GM12801 (cell line): ENCODE data around the gene ERVW-1.

Experiments used
- CTCF ChIP-seq: IDR thresholded peaks from one replicate; pipeline ENCODE4 v1.5.1; 2011; ENCODE audit warnings: control low read depth; ENCODE audit not compliant: insufficient read length; ENCODE audit errors: extremely low read depth

ERVW-1 gene

GRCh38 chr7:92423710-92424131 lies 54.0 kb downstream of the ERVW-1 start:
- no peak for TF ChIP-seq CTCF

- TF ChIP-seq CTCF = no peak
These were observed 54.8 kb downstream of the ERVW-1 start for GRCh38 chr7:92422926-92423325.

GRCh38 chr7:92421676-92422435 lies 55.9 kb downstream of the ERVW-1 start:
- no peak for TF ChIP-seq CTCF
